ENCODE data around the gene ZNF790.
"Not testable (repeated sequence)": the region's sequence is repeated elsewhere in the genome, so short reads cannot be mapped to it uniquely, and the experiment has no call there.

ZNF790 gene

GRCh38 chr19:36837906-36838783 lies at the start of gene ZNF790:
Gene ZNF790 (minus strand): TSS chr19:36838387. CDS start chr19:36825619, 12,768 bp downstream.
- peak; percentile 79 for FAIRE-seq

GRCh38 chr19:36876993-36877938 lies 39.1 kb upstream of the ZNF790 start:
- FAIRE-seq: no peak
- no peak for DNase-seq (ENCODE audit: extremely low spot score, insufficient read length, low read depth)

More at GRCh38 chr19:36837906-36838783, at the start of gene ZNF790:
- no peak for DNase-seq (ENCODE audit: extremely low spot score, insufficient read length, low read depth)

GRCh38 chr19:36851898-36852297 lies 13.7 kb upstream of the ZNF790 start:
- DNase-seq (ENCODE audit: extremely low spot score, insufficient read length, low read depth): no peak

GRCh38 chr19:36850559-36851442 lies 12.6 kb upstream of the ZNF790 start, which contains the start of gene ZNF345:
Gene ZNF345 (plus strand): TSS chr19:36850876. CDS start chr19:36876831, 25,955 bp downstream.
- peak; percentile 67 for FAIRE-seq
- DNase-seq (ENCODE audit: extremely low spot score, insufficient read length, low read depth): peak; percentile 56

More at GRCh38 chr19:36851898-36852297, 13.7 kb upstream of the ZNF790 start:
- FAIRE-seq: no peak

GRCh38 chr19:36849701-36850558 lies 11.7 kb upstream of the ZNF790 start:
- DNase-seq (ENCODE audit: extremely low spot score, insufficient read length, low read depth): peak; percentile 51
- FAIRE-seq: peak; percentile 81

- no peak for FAIRE-seq
- no peak for DNase-seq (ENCODE audit: extremely low spot score, insufficient read length, low read depth)
Observed at GRCh38 chr19:36847968-36848367, 9.8 kb upstream of the ZNF790 start.

GRCh38 chr19:36838784-36839324 lies 667 bp upstream of the ZNF790 start:
- no peak for DNase-seq (ENCODE audit: extremely low spot score, insufficient read length, low read depth)
- FAIRE-seq: no peak

- DNase-seq (ENCODE audit: extremely low spot score, insufficient read length, low read depth): no peak
- no peak for FAIRE-seq
Observed at GRCh38 chr19:36837176-36837905, 846 bp downstream of the ZNF790 start.

GRCh38 chr19:36833430-36833829 lies 4.8 kb downstream of the ZNF790 start:
- FAIRE-seq (no peak), DNase-seq (ENCODE audit: extremely low spot score, insufficient read length, low read depth) (no peak)

GRCh38 chr19:36821758-36822157 lies 16.4 kb downstream of the ZNF790 start:
- DNase-seq (ENCODE audit: extremely low spot score, insufficient read length, low read depth): no peak
- FAIRE-seq: no peak

- no peak for FAIRE-seq
- no peak for DNase-seq (ENCODE audit: extremely low spot score, insufficient read length, low read depth)
Observed at GRCh38 chr19:36819130-36819630, 19.0 kb downstream of the ZNF790 start.

GRCh38 chr19:36807029-36807428 lies 31.2 kb downstream of the ZNF790 start:
- FAIRE-seq (no peak), DNase-seq (ENCODE audit: extremely low spot score, insufficient read length, low read depth) (no peak)

- FAIRE-seq (no peak), DNase-seq (ENCODE audit: extremely low spot score, insufficient read length, low read depth) (no peak)
Observed at GRCh38 chr19:36805364-36805763, 32.8 kb downstream of the ZNF790 start.

- FAIRE-seq (no peak), DNase-seq (ENCODE audit: extremely low spot score, insufficient read length, low read depth) (no peak)
Observed at GRCh38 chr19:36797786-36798108, 40.4 kb downstream of the ZNF790 start.

GRCh38 chr19:36796714-36796992 lies 41.5 kb downstream of the ZNF790 start:
- DNase-seq (ENCODE audit: extremely low spot score, insufficient read length, low read depth) (no peak), FAIRE-seq (no peak)

GRCh38 chr19:36791420-36792141 lies 46.6 kb downstream of the ZNF790 start:
- DNase-seq (ENCODE audit: extremely low spot score, insufficient read length, low read depth); FAIRE-seq: not testable (repeated sequence)

- no peak for FAIRE-seq
Observed at GRCh38 chr19:36775768-36776167, 62.4 kb downstream of the ZNF790 start.

More at GRCh38 chr19:36775768-36776167, 62.4 kb downstream of the ZNF790 start:
- no peak for DNase-seq (ENCODE audit: extremely low spot score, insufficient read length, low read depth)
